Kidney epithelial cell (primary cell): ENCODE results near the gene CTIF. TPM values are rescaled to one million over a fixed set of nuclear protein-coding genes. Genes with fewer than 3 reads are reported as not detected.

ENCODE experiments used
- DNase-seq: peaks from one replicate; pipeline ENCODE4 v3.0.0-alpha.2; 2010; ENCODE audit warnings: low read depth
- H3K27me3 ChIP-seq: 2 replicates; pipeline ENCODE4 v1.6.0; 2011; ENCODE audit warnings: low read length; ENCODE audit not compliant: control insufficient read depth, insufficient read depth
- H3K36me3 ChIP-seq: 2 replicates; pipeline ENCODE4 v1.5.1; 2011; ENCODE audit warnings: low read length; ENCODE audit not compliant: control insufficient read depth, insufficient read depth
- H3K4me3 ChIP-seq: 2 replicates; pipeline ENCODE4 v1.5.1; 2011; ENCODE audit warnings: low read depth, mild to moderate bottlenecking, control low read depth, low read length
- CTCF ChIP-seq: IDR thresholded peaks from 2 replicates; pipeline ENCODE4 v1.5.1; 2011; ENCODE audit warnings: mild to moderate bottlenecking, moderate library complexity, low read length, control low read depth, inconsistent platforms; ENCODE audit not compliant: insufficient read depth, poor library complexity, severe bottlenecking
- total RNA-seq: library from RNA; depleted of rRNA; stranded (reverse); fragments of >200 nt; gene quantifications from 2 replicates; pipeline ENCODE4 v1.2.3, GENCODE V29; 2015

Gene CTIF
- total RNA-seq, 1 donor from 2014 or later = 24.3 TPM

GRCh38 chr18:48819276-48819675 is 280.4 kb downstream of the CTIF start:
- Histone ChIP-seq H3K36me3 (no peaks in the 10 kb centered on the region), H3K4me3 (no peak overlapping the region), H3K27me3 (no peaks in the 10 kb centered on the region)
- TF ChIP-seq CTCF = no peak
- no peak for DNase-seq

DNA sequence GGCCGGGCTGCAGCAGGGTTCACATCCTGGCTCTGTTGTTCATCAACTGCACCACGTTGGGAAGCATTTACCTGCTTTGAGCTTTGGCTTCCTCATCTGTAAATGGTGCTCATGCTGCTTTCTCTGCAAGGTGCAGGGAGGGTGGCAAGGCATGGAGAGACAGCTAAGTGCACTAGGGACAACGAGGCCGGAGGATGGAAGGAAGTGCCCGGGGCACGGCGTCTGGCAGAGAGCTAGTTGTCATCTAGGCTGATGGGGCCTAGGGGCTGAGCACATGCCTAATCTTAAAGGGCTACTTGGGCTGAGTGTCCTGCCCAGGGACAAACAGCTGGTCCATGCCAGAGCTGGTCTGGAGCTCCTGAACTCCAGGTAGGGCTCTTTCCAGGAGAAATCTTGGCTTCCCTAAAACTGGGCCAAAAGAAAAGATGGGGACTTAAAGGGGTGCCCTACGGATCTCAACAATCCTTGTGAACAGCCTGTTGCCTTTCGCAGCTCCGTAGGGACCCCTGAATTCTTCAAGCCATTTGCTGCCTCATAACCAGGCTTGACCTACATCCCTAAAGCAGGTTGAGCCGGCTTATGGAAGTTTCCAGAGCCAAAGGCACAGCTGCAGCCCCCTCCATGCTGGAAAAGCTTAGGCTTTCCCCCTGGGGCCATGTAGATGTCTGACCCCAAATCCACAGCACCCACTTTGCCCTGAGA is 281.1 kb downstream of the CTIF start:
- no peak overlapping the region for H3K4me3 ChIP-seq
- DNase-seq = no peak
- no peak for TF ChIP-seq CTCF
- no peaks in the 10 kb centered on the region for H3K27me3 ChIP-seq
- no peaks in the 10 kb centered on the region for H3K36me3 ChIP-seq

DNA sequence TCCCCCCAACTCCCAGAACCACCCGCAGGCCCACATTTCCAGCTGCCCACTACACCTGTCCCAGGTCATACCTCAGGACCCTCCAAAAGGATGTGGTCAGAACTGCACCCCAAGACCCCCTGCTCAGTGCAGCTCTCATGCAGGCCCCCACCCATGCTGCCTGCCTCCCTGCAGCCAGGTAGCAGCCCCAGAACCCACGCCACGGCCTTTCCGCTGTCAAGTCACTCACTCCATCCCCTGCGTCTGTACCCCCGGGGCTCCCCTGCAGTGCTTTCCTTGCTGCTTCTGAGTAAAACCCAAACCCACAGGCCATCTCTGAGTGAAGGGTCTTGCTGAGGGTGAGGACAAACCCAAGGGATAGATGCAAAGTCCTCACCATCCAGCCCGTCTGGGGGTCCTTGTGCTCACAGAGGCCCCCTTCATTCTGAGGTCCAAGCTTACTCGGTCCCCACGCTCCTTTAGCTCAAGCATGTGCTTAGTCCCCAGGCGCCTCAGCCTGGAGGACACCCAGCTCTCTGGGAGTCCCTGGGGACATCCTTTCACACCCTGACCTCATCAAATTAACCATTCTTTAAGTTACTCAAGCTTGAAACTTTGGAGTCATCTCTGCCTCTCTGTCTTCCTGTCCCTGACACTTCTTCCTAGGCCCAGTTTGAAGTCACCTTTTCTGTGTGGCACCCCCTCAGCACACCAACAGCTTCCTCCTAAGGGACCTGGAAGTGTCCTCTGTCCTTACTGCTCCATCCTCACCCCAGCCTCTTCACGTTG is 281.8 kb downstream of the CTIF start:
- TF ChIP-seq CTCF = no peak
- H3K4me3 ChIP-seq = no peak overlapping the region
- H3K27me3 ChIP-seq = no peaks in the 10 kb centered on the region
- no peaks in the 10 kb centered on the region for H3K36me3 ChIP-seq
- no peak for DNase-seq

GRCh38 chr18:48821251-48821590 is 282.4 kb downstream of the CTIF start:
- Histone ChIP-seq H3K36me3 (no peaks in the 10 kb centered on the region), H3K4me3 (no peak overlapping the region), H3K27me3 (no peaks in the 10 kb centered on the region)
- no peak for DNase-seq
- no peak for TF ChIP-seq CTCF

DNA sequence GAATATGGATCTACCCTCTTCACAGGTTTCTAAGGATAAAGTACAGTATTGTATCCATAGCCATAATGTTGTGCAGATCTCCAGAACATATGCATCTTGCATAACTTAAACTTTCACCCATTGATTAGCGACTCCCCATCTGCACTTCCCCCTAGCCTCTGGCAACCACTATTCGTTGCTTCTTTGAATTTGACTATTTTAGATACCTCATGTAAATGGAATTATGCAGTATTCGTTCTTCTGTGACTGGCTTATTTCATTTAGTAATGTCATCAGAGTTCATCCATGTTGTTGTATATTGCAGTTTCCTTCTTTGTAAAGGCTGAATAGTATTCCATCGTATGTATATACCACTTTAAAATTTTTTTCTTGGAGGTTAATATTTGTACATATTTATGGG is 283.0 kb downstream of the CTIF start:
- DNase-seq = no peak
- H3K4me3 ChIP-seq = no peak overlapping the region

More for the DNA sequence above, 283.0 kb downstream of the CTIF start:
- TF ChIP-seq CTCF = no peak
- no peaks in the 10 kb centered on the region for H3K27me3 ChIP-seq
- no peaks in the 10 kb centered on the region for H3K36me3 ChIP-seq
